Measurements from ENCODE around the gene COG2. TPM values are rescaled to one million over a fixed set of nuclear protein-coding genes. Genes with fewer than 3 reads are reported as not detected.
A peak's percentile ranks its signal among the peaks of the same experiment; 100 is the strongest.
"Not testable (repeated sequence)": the region's sequence is repeated elsewhere in the genome, so short reads cannot be mapped to it uniquely, and the experiment has no call there.

Gene COG2
- total RNA-seq, 4 donors from 2014 or later = 21.5 to 46.5 (median 27.4) TPM

DNA sequence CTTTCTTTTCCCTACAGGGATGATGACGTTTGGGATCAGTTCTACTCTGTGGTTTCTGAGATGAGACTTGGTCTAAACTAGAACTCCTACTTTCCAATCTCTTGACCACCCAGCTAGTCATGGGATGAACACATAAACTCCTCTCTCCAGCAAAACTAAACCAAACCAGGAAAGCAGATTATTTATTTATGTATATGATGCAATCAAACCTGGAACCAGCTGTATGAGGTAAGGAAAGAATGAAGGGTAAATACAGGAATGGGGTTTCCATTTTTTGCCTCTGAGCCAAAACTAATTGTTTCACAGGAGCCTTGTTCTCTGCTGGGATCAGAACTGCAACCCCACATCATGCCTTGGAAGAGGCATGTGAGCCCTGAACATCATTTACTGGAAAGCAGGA, 75.0 kb downstream of the COG2 start:
- ATAC-seq (no peak), DNase-seq (no peak)
- intact Hi-C loops (cut with DNase I; ENCODE audit: low total_unique reads) = no loop called here
- TF ChIP-seq POLR2A (IDR thresholded peaks at IDR 0.05) = no peak
- TF ChIP-seq, protein P1, sequence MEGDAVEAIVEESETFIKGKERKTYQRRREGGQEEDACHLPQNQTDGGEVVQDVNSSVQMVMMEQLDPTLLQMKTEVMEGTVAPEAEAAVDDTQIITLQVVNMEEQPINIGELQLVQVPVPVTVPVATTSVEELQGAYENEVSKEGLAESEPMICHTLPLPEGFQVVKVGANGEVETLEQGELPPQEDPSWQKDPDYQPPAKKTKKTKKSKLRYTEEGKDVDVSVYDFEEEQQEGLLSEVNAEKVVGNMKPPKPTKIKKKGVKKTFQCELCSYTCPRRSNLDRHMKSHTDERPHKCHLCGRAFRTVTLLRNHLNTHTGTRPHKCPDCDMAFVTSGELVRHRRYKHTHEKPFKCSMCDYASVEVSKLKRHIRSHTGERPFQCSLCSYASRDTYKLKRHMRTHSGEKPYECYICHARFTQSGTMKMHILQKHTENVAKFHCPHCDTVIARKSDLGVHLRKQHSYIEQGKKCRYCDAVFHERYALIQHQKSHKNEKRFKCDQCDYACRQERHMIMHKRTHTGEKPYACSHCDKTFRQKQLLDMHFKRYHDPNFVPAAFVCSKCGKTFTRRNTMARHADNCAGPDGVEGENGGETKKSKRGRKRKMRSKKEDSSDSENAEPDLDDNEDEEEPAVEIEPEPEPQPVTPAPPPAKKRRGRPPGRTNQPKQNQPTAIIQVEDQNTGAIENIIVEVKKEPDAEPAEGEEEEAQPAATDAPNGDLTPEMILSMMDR (IDR thresholded peaks at IDR 0.05 in 4 of 5, conservative IDR thresholded peaks at IDR 0.05 in 1 of 5) = no peak
- no peak overlapping the region for H3K27ac ChIP-seq
- H3K4me3 ChIP-seq = no peak overlapping the region
- in situ Hi-C loops (cut with MboI; ENCODE audit: low sequenced_read_pairs in 4 of 4) = no loop called here
- no peaks in the 10 kb centered on the region for H3K36me3 ChIP-seq
- peaks cover 19 to 25% of the 10 kb centered on the region in 2 donors for H3K4me1 ChIP-seq
- H3K27me3 ChIP-seq = no peaks in the 10 kb centered on the region
- no peaks in the 10 kb centered on the region for H3K9me3 ChIP-seq

- H3K9me3 ChIP-seq; intact Hi-C loops (cut with DNase I; ENCODE audit: low total_unique reads): not testable (repeated sequence)
Measured at GRCh38 chr1:230721849-230722522, 79.7 kb downstream of the COG2 start.

DNA sequence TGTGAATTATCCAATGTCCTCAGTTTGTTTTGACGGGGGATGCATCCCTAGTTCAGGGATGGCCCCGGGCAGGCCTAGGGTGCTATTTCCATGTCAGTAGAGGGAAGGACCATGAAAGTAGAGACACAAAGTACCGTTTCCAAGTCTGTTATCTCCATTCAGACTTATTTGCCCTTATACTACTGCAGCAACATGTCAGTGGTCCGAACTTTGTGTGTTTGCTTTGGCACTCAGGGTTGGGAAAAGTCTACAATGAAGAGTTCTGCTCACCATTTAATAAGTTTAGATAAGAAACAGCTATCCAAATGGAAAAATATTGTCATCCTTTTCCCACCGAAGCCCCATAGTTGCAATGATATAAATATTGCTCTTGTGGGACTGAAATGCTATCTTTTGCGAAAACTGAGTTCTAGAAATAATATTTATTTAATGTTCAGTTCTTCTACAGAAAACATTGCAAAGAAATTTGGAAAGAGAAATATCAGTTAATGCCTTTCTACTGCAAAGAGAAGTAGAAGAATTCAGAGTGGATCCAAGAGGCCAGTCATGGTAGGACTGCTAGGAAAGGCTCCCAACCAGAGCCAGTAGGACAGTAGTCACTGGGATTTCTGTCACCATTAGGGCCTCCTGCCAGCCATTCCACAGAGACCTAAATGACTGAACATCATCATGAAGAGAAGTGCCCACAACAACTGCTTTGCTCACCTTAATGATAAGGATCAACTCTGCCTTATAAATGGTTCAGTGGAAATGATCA, 83.2 kb downstream of the COG2 start:
- intact Hi-C loops (cut with DNase I; ENCODE audit: low total_unique reads) (no loop called here), in situ Hi-C loops (cut with MboI; ENCODE audit: low sequenced_read_pairs in 4 of 4) (no loop called here)
- Histone ChIP-seq H3K4me1 (peaks cover 11 to 17% of the 10 kb centered on the region in 2 donors), H3K27me3 (no peaks in the 10 kb centered on the region), H3K27ac (no peak overlapping the region), H3K36me3 (no peaks in the 10 kb centered on the region), H3K9me3 (no peaks in the 10 kb centered on the region), H3K4me3 (no peak overlapping the region)
- ATAC-seq (no peak), DNase-seq (no peak)
- TF ChIP-seq POLR2A (IDR thresholded peaks at IDR 0.05) = no peak
- TF ChIP-seq, protein P1 (IDR thresholded peaks at IDR 0.05 in 4 of 5, conservative IDR thresholded peaks at IDR 0.05 in 1 of 5) = no peak

More at GRCh38 chr1:230721849-230722522, 79.7 kb downstream of the COG2 start:
- in situ Hi-C loops (cut with MboI; ENCODE audit: low sequenced_read_pairs in 4 of 4); H3K4me3 ChIP-seq; ATAC-seq; H3K27me3 ChIP-seq; H3K4me1 ChIP-seq; H3K27ac ChIP-seq; DNase-seq; H3K36me3 ChIP-seq: not testable (repeated sequence)

DNA sequence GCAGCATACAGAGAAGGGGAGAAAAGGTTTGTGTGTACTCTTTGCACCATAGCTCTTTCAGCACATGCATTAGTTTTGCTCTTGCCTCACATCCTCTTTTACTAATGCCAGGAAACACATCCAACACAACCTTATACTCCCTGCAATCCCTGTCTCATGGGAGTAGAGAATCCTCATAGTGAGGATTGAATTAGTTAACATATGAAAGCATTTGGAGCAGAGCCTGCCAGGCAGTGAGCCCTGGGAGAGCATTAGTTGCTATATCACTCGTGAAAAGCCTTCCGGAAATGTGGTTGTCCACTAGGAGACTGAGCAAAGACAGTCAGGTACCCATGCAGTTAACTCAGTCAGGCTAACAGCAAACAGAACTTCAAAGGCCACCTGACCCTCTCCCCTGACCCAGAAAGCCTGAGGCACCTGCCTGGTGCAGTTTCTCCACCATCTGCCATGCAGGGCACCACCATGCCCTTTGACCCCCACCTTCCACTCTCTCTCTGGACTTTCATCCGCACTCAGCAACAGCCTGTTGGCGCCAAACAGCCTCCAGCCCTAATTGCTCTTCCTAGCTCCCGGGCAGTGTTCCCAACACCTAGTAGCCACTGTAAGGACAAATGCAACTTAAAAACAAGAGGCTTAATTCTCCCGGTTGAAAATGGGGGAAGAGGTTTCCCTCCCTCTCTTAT, 86.6 kb downstream of the COG2 start:
- H3K4me3 ChIP-seq = no peak overlapping the region
- in situ Hi-C loops (cut with MboI; ENCODE audit: low sequenced_read_pairs in 4 of 4) (no loop called here), intact Hi-C loops (cut with DNase I; ENCODE audit: low total_unique reads) (loop anchor here (2.0 kb wide), 1 partner anchor 14 kb away; the partner anchor contains the start of gene AGT)
- no peaks in the 10 kb centered on the region for H3K27me3 ChIP-seq
- no peak for DNase-seq
- TF ChIP-seq, protein P1 (IDR thresholded peaks at IDR 0.05 in 4 of 5, conservative IDR thresholded peaks at IDR 0.05 in 1 of 5) = no peak
- no peak for TF ChIP-seq POLR2A (IDR thresholded peaks at IDR 0.05)
- no peaks in the 10 kb centered on the region for H3K9me3 ChIP-seq
- ATAC-seq = no peak
- H3K36me3 ChIP-seq = no peaks in the 10 kb centered on the region
- H3K4me1 ChIP-seq = peaks cover 16 to 27% of the 10 kb centered on the region in 2 donors
- peak overlapping the region; percentile 33 to 78 (median 55) for H3K27ac ChIP-seq

DNA sequence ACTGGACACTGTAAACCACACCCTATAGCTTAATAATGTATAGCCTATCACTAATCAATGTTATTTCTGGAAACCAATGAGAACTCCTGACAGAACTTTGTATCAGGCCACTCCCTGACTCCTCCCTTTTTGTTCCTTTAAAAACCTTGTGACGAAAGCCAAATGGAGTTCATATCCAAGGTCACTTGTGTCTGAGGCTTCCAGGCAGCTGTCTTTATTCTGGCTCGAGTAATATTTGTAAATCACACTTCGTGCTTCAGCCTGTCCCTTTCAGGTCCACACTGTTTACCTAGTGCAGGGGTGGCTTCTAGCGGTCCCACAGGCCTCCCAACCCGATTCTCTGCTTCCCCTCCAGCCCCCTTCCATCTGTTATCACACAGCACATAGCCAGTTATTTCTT, 88.7 kb downstream of the COG2 start:
- Histone ChIP-seq H3K36me3 (no peaks in the 10 kb centered on the region), H3K4me3 (no peak overlapping the region), H3K27me3 (no peaks in the 10 kb centered on the region), H3K4me1 (peaks cover 16 to 27% of the 10 kb centered on the region in 2 donors), H3K27ac (peak overlapping the region; percentile 71 to 86 (median 79)), H3K9me3 (no peaks in the 10 kb centered on the region)
- TF ChIP-seq POLR2A (IDR thresholded peaks at IDR 0.05) = no peak
- TF ChIP-seq, protein P1 (IDR thresholded peaks at IDR 0.05 in 4 of 5, conservative IDR thresholded peaks at IDR 0.05 in 1 of 5) = no peak
- intact Hi-C loops (cut with DNase I; ENCODE audit: low total_unique reads) (no loop called here), in situ Hi-C loops (cut with MboI; ENCODE audit: low sequenced_read_pairs in 4 of 4) (no loop called here)
- DNase-seq (peak; percentile 38 to 55), ATAC-seq (peak; percentile 92 to 99)

Measured in gastrocnemius medialis (tissue), 4 donors.